KMS-11 (cell line): Measurements from ENCODE around the gene MYO1E.

ENCODE experiments used
- H2AFZ ChIP-seq: fragments of 200-600 bp; sonication (generic); 2 replicates; pipeline ENCODE4 v1.6.1; 2016; ENCODE audit warnings: antibody characterized with exemption, mixed run types, low read depth
- H3K27ac ChIP-seq: fragments of 200-600 bp; sonication (generic); 2 replicates; pipeline ENCODE4 v1.6.1; 2016; ENCODE audit warnings: mild to moderate bottlenecking, mixed run types
- H3K27me3 ChIP-seq: fragments of 200-600 bp; sonication (generic); 2 replicates; pipeline ENCODE4 v1.6.1; 2017; ENCODE audit warnings: mild to moderate bottlenecking, low read depth, mixed run types, moderate library complexity; ENCODE audit not compliant: insufficient read depth
- H3K36me3 ChIP-seq: fragments of 200-600 bp; sonication (generic); 2 replicates; pipeline ENCODE4 v1.6.1; 2017; ENCODE audit warnings: mild to moderate bottlenecking, mixed run types; ENCODE audit not compliant: insufficient read depth
- H3K4me1 ChIP-seq: fragments of 200-600 bp; sonication (generic); 2 replicates; pipeline ENCODE4 v1.6.1; 2016; ENCODE audit warnings: mild to moderate bottlenecking, low read depth, mixed run types; ENCODE audit not compliant: poor library complexity, severe bottlenecking
- H3K4me2 ChIP-seq: fragments of 200-600 bp; sonication (generic); 2 replicates; pipeline ENCODE4 v1.7.0; 2016; ENCODE audit warnings: mild to moderate bottlenecking, mixed run types
- H3K4me3 ChIP-seq: fragments of 200-600 bp; sonication (generic); IDR thresholded peaks from 2 replicates; pipeline ENCODE4 v1.6.1; 2017; ENCODE audit warnings: low read depth, low read length, mixed read lengths; ENCODE audit not compliant: insufficient read depth
- H3K79me2 ChIP-seq: fragments of 200-600 bp; sonication (generic); 2 replicates; pipeline ENCODE4 v1.6.1; 2016; ENCODE audit warnings: low read depth, mixed run types; ENCODE audit not compliant: insufficient read depth
- H3K9ac ChIP-seq: fragments of 200-600 bp; sonication (generic); 2 replicates; pipeline ENCODE4 v1.6.1; 2016; ENCODE audit warnings: mild to moderate bottlenecking, mixed run types
- H4K20me1 ChIP-seq: fragments of 200-600 bp; sonication (generic); 2 replicates; pipeline ENCODE4 v1.6.1; 2016; ENCODE audit warnings: mild to moderate bottlenecking, mixed run types; ENCODE audit not compliant: insufficient read depth
- CTCF ChIP-seq: fragments of 200-600 bp; sonication (generic); conservative IDR thresholded peaks from 2 replicates; pipeline ENCODE4 v1.6.1; 2017; ENCODE audit warnings: low read depth, mild to moderate bottlenecking, antibody characterized with exemption, low read length, moderate library complexity, mixed read lengths

MYO1E gene

GRCh38 chr15:59372352-59373211, at the start of gene MYO1E:
TSS of gene MYO1E (minus strand) at chr15:59372871. CDS start at chr15:59372500, 371 bp downstream.
- no peaks in the 10 kb centered on the region for H4K20me1 ChIP-seq
- H3K4me2 ChIP-seq: peak within 1 kb of the TSS; percentile 13; the same call in 1 of the 2 replicates
- no peaks in the 10 kb centered on the region for H3K79me2 ChIP-seq
- no peak within 1 kb of the TSS for H3K27ac ChIP-seq
- no peaks in the 10 kb centered on the region for H3K4me1 ChIP-seq
- H3K4me3 ChIP-seq: no peak within 1 kb of the TSS
- H3K36me3 ChIP-seq: no peaks in the 10 kb centered on the region
- no peak within 1 kb of the TSS for H3K9ac ChIP-seq
- H2AFZ ChIP-seq: peak within 1 kb of the TSS; percentile 34; the same call in 1 of the 2 replicates
- H3K27me3 ChIP-seq: 0 out of 2 replicates have a peak, but pooled peaks cover 4% of the 10 kb centered on the region
- TF ChIP-seq CTCF: no peak

- H3K4me1 ChIP-seq: no peaks in the 10 kb centered on the region
- H3K27ac ChIP-seq: no peak overlapping the region
- H3K79me2 ChIP-seq: no peaks in the 10 kb centered on the region
- no peak overlapping the region for H3K9ac ChIP-seq
- no peaks in the 10 kb centered on the region for H3K27me3 ChIP-seq
- no peaks in the 10 kb centered on the region for H4K20me1 ChIP-seq
- no peak for TF ChIP-seq CTCF
- H3K36me3 ChIP-seq: no peaks in the 10 kb centered on the region
- H2AFZ ChIP-seq: no peak overlapping the region
- H3K4me2 ChIP-seq: no peak overlapping the region
- H3K4me3 ChIP-seq: no peak overlapping the region
These were observed 48.4 kb upstream of the MYO1E start for GRCh38 chr15:59420986-59421618.

GRCh38 chr15:59420108-59420507, 47.4 kb upstream of the MYO1E start:
- H3K4me2 ChIP-seq: no peak overlapping the region
- H3K27ac ChIP-seq: no peak overlapping the region
- no peaks in the 10 kb centered on the region for H3K36me3 ChIP-seq
- H2AFZ ChIP-seq: no peak overlapping the region
- no peak overlapping the region for H3K9ac ChIP-seq
- H3K4me3 ChIP-seq: no peak overlapping the region
- no peak for TF ChIP-seq CTCF
- H3K4me1 ChIP-seq: no peaks in the 10 kb centered on the region
- no peaks in the 10 kb centered on the region for H3K27me3 ChIP-seq
- H3K79me2 ChIP-seq: no peaks in the 10 kb centered on the region
- H4K20me1 ChIP-seq: no peaks in the 10 kb centered on the region

- H3K4me1 ChIP-seq: no peaks in the 10 kb centered on the region
- H3K36me3 ChIP-seq: no peaks in the 10 kb centered on the region
- no peak overlapping the region for H2AFZ ChIP-seq
- H3K4me2 ChIP-seq: no peak overlapping the region
- no peaks in the 10 kb centered on the region for H4K20me1 ChIP-seq
- no peak for TF ChIP-seq CTCF
- H3K4me3 ChIP-seq: no peak overlapping the region
- H3K79me2 ChIP-seq: no peaks in the 10 kb centered on the region
- no peak overlapping the region for H3K9ac ChIP-seq
- H3K27ac ChIP-seq: no peak overlapping the region
- no peaks in the 10 kb centered on the region for H3K27me3 ChIP-seq
These were observed 46.5 kb upstream of the MYO1E start for GRCh38 chr15:59419170-59419569.
